Astrocyte (in vitro differentiated cells and primary cell): ENCODE measurements around the gene UBR4. TPM values are rescaled to one million over a fixed set of nuclear protein-coding genes. Genes with fewer than 3 reads are reported as not detected.

Experiments used
- DNase-seq: peaks from one replicate; pipeline ENCODE4 v3.0.0-alpha.2; 2010; ENCODE audit warnings: low read depth
- FAIRE-seq: peaks from 2 replicates; lab custom pipeline; 2011; peaks lifted over from hg19 to GRCh38; lab: Jason Lieb, UNC
- H2AFZ ChIP-seq: 2 replicates; pipeline ENCODE4 v1.6.0; 2012; ENCODE audit warnings: low read depth, low read length, inconsistent platforms
- H3K27ac ChIP-seq: 2 replicates; pipeline ENCODE4 v1.5.1; 2011; ENCODE audit warnings: low read depth, low read length, inconsistent platforms
- H3K27me3 ChIP-seq: 2 replicates; pipeline ENCODE4 v1.6.0; 2011; ENCODE audit warnings: low read length, inconsistent platforms; ENCODE audit not compliant: insufficient read depth
- H3K36me3 ChIP-seq: 2 replicates; pipeline ENCODE4 v1.5.1; 2011; ENCODE audit warnings: low read length, inconsistent platforms; ENCODE audit not compliant: insufficient read depth
- H3K4me1 ChIP-seq: 2 replicates; pipeline ENCODE4 v1.5.1; 2011; ENCODE audit warnings: low read length, inconsistent platforms; ENCODE audit not compliant: insufficient read depth
- H3K4me2 ChIP-seq: 2 replicates; pipeline ENCODE4 v1.6.0; 2012; ENCODE audit warnings: low read length, inconsistent platforms
- H3K4me3 ChIP-seq: 2 replicates; pipeline ENCODE4 v1.5.1; 2011; ENCODE audit warnings: low read depth, mild to moderate bottlenecking, low read length, inconsistent platforms; ENCODE audit not compliant: insufficient read depth
- H3K79me2 ChIP-seq: 2 replicates; pipeline ENCODE4 v1.6.0; 2012; ENCODE audit warnings: mild to moderate bottlenecking, low read length, inconsistent platforms; ENCODE audit not compliant: insufficient read depth
- H3K9ac ChIP-seq: 2 replicates; pipeline ENCODE4 v1.6.0; 2012; ENCODE audit warnings: mild to moderate bottlenecking, low read length, inconsistent platforms
- H3K9me3 ChIP-seq: 2 replicates; pipeline ENCODE4 v1.5.1; 2012; ENCODE audit warnings: low read depth, mild to moderate bottlenecking, low read length, inconsistent platforms; ENCODE audit not compliant: insufficient read depth
- H4K20me1 ChIP-seq: 2 replicates; pipeline ENCODE4 v1.6.0; 2012; ENCODE audit warnings: low read length, inconsistent platforms; ENCODE audit not compliant: insufficient read depth
- H3K27ac Mint-ChIP-seq: one replicate; pipeline ENCODE4 v1.8.0; 2021; ENCODE audit warnings: mild to moderate bottlenecking, mixed read lengths; ENCODE audit not compliant: unreplicated experiment
- H3K27me3 Mint-ChIP-seq: one replicate; pipeline ENCODE4 v1.8.0; 2021; ENCODE audit warnings: low read depth, mixed read lengths; ENCODE audit not compliant: unreplicated experiment
- H3K36me3 Mint-ChIP-seq: one replicate; pipeline ENCODE4 v1.8.0; 2021; ENCODE audit warnings: low read depth, mixed read lengths; ENCODE audit not compliant: unreplicated experiment
- H3K4me1 Mint-ChIP-seq: one replicate; pipeline ENCODE4 v1.8.0; 2021; ENCODE audit warnings: low read depth, mixed read lengths; ENCODE audit not compliant: unreplicated experiment
- H3K4me3 Mint-ChIP-seq: one replicate; pipeline ENCODE4 v1.8.0; 2021; ENCODE audit warnings: mild to moderate bottlenecking, moderate library complexity, mixed read lengths; ENCODE audit not compliant: unreplicated experiment
- H3K9me3 Mint-ChIP-seq: one replicate; pipeline ENCODE4 v1.8.0; 2021; ENCODE audit warnings: mild to moderate bottlenecking, mixed read lengths; ENCODE audit not compliant: unreplicated experiment
- EZH2 ChIP-seq: IDR thresholded peaks from 2 replicates; pipeline ENCODE4 v1.6.1; 2012; ENCODE audit warnings: mild to moderate bottlenecking, low read length, inconsistent platforms; ENCODE audit not compliant: insufficient read depth
- total RNA-seq: library from RNA; stranded (reverse); gene quantifications from 2 replicates; pipeline ENCODE4 v1.2.1, GENCODE V29; 2021
- TF ChIP-seq, protein P1 (sequence below): IDR thresholded peaks from 2 replicates; pipeline ENCODE4 v1.5.1; 2011; ENCODE audit warnings: low read depth, mild to moderate bottlenecking, inconsistent platforms, low read length, moderate library complexity; ENCODE audit not compliant: insufficient read depth

Gene UBR4
- total RNA-seq, 1 donor from 2014 or later: 153 TPM

DNA sequence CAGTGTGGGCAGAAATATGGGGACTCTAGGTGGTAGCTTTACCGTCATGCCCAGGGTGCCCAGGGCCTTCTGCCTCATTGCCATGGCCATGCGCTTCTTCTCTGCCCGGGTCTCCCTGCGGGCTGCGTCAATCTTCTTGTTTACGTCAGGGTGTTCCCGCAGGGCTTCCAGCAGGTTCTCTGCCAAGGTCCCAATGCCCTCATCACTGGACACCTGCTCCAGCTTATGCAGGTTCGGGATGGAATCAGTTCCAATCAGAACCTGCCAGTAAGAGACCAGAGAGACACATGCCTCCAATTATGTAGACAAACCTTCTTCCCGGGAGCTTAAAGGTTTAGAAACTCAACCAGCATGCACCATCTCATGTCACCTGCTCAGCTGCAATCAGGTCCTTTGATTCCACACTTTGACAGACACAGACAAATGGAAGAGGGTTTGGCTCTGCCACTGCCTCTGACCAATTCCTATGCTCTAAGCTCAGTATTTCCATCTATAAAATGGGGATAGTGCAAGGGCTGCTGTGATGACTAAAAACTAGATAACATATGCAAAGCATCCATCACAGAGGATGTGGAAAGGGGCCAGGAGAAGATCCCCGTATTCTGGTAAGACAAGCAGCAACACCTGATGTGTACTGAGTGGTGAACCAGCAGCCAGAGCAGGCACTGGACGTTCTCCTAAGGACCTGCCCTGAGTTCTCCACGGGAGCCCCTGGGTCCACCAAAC, 121.2 kb downstream of the UBR4 start:
- Mint-ChIP-seq H3K27ac (no peak overlapping the region), H3K4me1 (peaks cover 9% of the 10 kb centered on the region), H3K27me3 (no peaks in the 10 kb centered on the region), H3K36me3 (peaks cover 36% of the 10 kb centered on the region), H3K9me3 (no peaks in the 10 kb centered on the region), H3K4me3 (no peak overlapping the region)
- H3K4me1 ChIP-seq: peaks cover 8% of the 10 kb centered on the region
- H3K4me3 ChIP-seq: no peak overlapping the region
- no peaks in the 10 kb centered on the region for H3K79me2 ChIP-seq
- H3K27me3 ChIP-seq: no peaks in the 10 kb centered on the region
- no peaks in the 10 kb centered on the region for H3K9me3 ChIP-seq
- no peak overlapping the region for H3K4me2 ChIP-seq
- DNase-seq (no peak), FAIRE-seq (no peak)
- H4K20me1 ChIP-seq: peaks cover 28% of the 10 kb centered on the region
- TF ChIP-seq, protein P1, sequence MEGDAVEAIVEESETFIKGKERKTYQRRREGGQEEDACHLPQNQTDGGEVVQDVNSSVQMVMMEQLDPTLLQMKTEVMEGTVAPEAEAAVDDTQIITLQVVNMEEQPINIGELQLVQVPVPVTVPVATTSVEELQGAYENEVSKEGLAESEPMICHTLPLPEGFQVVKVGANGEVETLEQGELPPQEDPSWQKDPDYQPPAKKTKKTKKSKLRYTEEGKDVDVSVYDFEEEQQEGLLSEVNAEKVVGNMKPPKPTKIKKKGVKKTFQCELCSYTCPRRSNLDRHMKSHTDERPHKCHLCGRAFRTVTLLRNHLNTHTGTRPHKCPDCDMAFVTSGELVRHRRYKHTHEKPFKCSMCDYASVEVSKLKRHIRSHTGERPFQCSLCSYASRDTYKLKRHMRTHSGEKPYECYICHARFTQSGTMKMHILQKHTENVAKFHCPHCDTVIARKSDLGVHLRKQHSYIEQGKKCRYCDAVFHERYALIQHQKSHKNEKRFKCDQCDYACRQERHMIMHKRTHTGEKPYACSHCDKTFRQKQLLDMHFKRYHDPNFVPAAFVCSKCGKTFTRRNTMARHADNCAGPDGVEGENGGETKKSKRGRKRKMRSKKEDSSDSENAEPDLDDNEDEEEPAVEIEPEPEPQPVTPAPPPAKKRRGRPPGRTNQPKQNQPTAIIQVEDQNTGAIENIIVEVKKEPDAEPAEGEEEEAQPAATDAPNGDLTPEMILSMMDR: no peak
- no peak for TF ChIP-seq EZH2
- H3K27ac ChIP-seq: no peak overlapping the region
- H2AFZ ChIP-seq: no peak overlapping the region
- H3K36me3 ChIP-seq: peaks cover 79% of the 10 kb centered on the region
- H3K9ac ChIP-seq: no peak overlapping the region

GRCh38 chr1:19087737-19088594, 122.1 kb downstream of the UBR4 start:
- DNase-seq (no peak), FAIRE-seq (no peak)
- Histone ChIP-seq H3K36me3 (peaks cover 79% of the 10 kb centered on the region), H3K27ac (no peak overlapping the region), H3K9me3 (no peaks in the 10 kb centered on the region), H2AFZ (no peak overlapping the region), H3K4me3 (no peak overlapping the region), H3K4me2 (no peak overlapping the region), H3K79me2 (no peaks in the 10 kb centered on the region), H3K4me1 (peaks cover 17% of the 10 kb centered on the region), H4K20me1 (peaks cover 28% of the 10 kb centered on the region), H3K9ac (no peak overlapping the region), H3K27me3 (no peaks in the 10 kb centered on the region)
- TF ChIP-seq, protein P1: no peak
- no peak for TF ChIP-seq EZH2
- H3K36me3 Mint-ChIP-seq: peaks cover 42% of the 10 kb centered on the region
- H3K4me3 Mint-ChIP-seq: no peak overlapping the region
- no peak overlapping the region for H3K27ac Mint-ChIP-seq
- H3K4me1 Mint-ChIP-seq: peaks cover 15% of the 10 kb centered on the region
- no peaks in the 10 kb centered on the region for H3K27me3 Mint-ChIP-seq
- no peaks in the 10 kb centered on the region for H3K9me3 Mint-ChIP-seq
